Panc1 (cell line): ENCODE results near the gene EDN2. TPM values are rescaled to one million over a fixed set of nuclear protein-coding genes. Genes with fewer than 3 reads are reported as not detected.

Source experiments
- ATAC-seq: fragments of 200-7000 bp; cut with Tn5 transposase; 2 replicates; pipeline ENCODE4 v1.9.1; 2020; ENCODE audit warnings: mild to moderate bottlenecking, moderate library complexity
- BruUV-seq: library from RNA; stranded (reverse); fragments of 400-500 nt; replicated peaks from 2 replicates; lab custom pipeline; 2021; lab: Mats Ljungman, UMichigan
- CTCF ChIA-PET: fragments of 300-600 bp; sonication (Branson Sonifier 250); formaldehyde crosslinking; loops from one replicate; lab custom pipeline; 2022; ENCODE audit warnings: antibody characterized with exemption; lab: Charles Lee
- POLR2A ChIA-PET: fragments of 300-600 bp; sonication (Branson Sonifier 250); formaldehyde crosslinking; loops from one replicate; lab custom pipeline; 2022; ENCODE audit warnings: antibody characterized with exemption; lab: Charles Lee
- DNase-seq: peaks from one replicate; pipeline ENCODE4 v3.0.0-alpha.2; 2010; ENCODE audit warnings: low read depth, low spot score
- H3K27ac ChIP-seq: 2 replicates; pipeline ENCODE4 v1.5.1; 2011; ENCODE audit warnings: mild to moderate bottlenecking, low read length, inconsistent platforms
- H3K27me3 ChIP-seq: fragments of 200-500 bp; sonication (Bioruptor generic); 2 replicates; pipeline ENCODE4 v1.6.0; 2014; ENCODE audit warnings: low read length, inconsistent platforms; ENCODE audit not compliant: control insufficient read depth, insufficient read depth
- H3K36me3 ChIP-seq: fragments of 200-500 bp; sonication (Bioruptor generic); 2 replicates; pipeline ENCODE4 v1.5.1; 2014; ENCODE audit warnings: inconsistent platforms, mild to moderate bottlenecking, low read length, moderate library complexity; ENCODE audit not compliant: control insufficient read depth, insufficient read depth
- H3K4me1 ChIP-seq: 2 replicates; pipeline ENCODE4 v1.5.1; 2011; ENCODE audit warnings: inconsistent platforms, mild to moderate bottlenecking, low read length, moderate library complexity; ENCODE audit not compliant: control insufficient read depth, insufficient read depth
- H3K4me3 ChIP-seq, 2 experiments: 2 replicates each; pipeline ENCODE4 v1.5.1; 2011 to 2012; ENCODE audit warnings: low read depth in 2 of 2, low read length in 2 of 2, mild to moderate bottlenecking in 2 of 2, inconsistent platforms in 1 of 2, moderate library complexity in 1 of 2
- H3K9me3 ChIP-seq: fragments of 200-500 bp; sonication (Bioruptor generic); 2 replicates; pipeline ENCODE4 v1.5.1; 2014; ENCODE audit warnings: low read depth, mild to moderate bottlenecking, inconsistent platforms, low read length, moderate library complexity; ENCODE audit not compliant: control insufficient read depth, insufficient read depth
- CTCF ChIP-seq: fragments of 450-650 bp; IDR thresholded peaks from 2 replicates; pipeline ENCODE4 v1.5.1; 2017; ENCODE audit warnings: mild to moderate bottlenecking
- POLR2AphosphoS5 ChIP-seq: IDR thresholded peaks from 2 replicates; pipeline ENCODE4 v1.6.1; 2012; ENCODE audit warnings: mild to moderate bottlenecking, low read depth, low read length, moderate library complexity
- REST ChIP-seq, 2 experiments: IDR thresholded peaks; 2 replicates each; pipeline ENCODE4 v1.6.1; 2011 to 2012; ENCODE audit warnings: low read depth in 2 of 2, control low read depth in 1 of 2, low read length in 1 of 2, mild to moderate bottlenecking in 1 of 2, moderate library complexity in 1 of 2; ENCODE audit not compliant: insufficient read depth in 1 of 2
- SIN3A ChIP-seq: IDR thresholded peaks from 2 replicates; pipeline ENCODE4 v1.6.1; 2012; ENCODE audit warnings: low read depth, mild to moderate bottlenecking, low read length, moderate library complexity, borderline replicate concordance; ENCODE audit not compliant: insufficient read depth
- TCF7L2 ChIP-seq: IDR thresholded peaks from 2 replicates; pipeline ENCODE4 v1.6.1; 2011; ENCODE audit warnings: mild to moderate bottlenecking, low read depth, low read length, inconsistent platforms
- in situ Hi-C: cut with HindIII; loops from 2 replicates; pipeline ENCODE4 v1.10.0; 2016; ENCODE audit warnings: low sequenced_read_pairs, low pct_unique_long_range_greater_than_20kb
- intact Hi-C: fragments of 100-400 bp; cut with micrococcal nuclease; formaldehyde crosslinking; loops from one replicate; pipeline ENCODE4 v1.10.0; 2022; ENCODE audit not compliant: unreplicated experiment
- total RNA-seq: library from RNA; stranded (reverse); gene quantifications from one replicate; pipeline ENCODE4 v1.2.1, GENCODE V29; 2021; ENCODE audit not compliant: unreplicated experiment

EDN2 gene
- total RNA-seq, 1 experiment from 2014 or later, result not detected

- H3K36me3 ChIP-seq, result no peaks in the 10 kb centered on the region
- TF ChIP-seq TCF7L2 (no peak), POLR2AphosphoS5 (no peak), SIN3A (no peak), CTCF (no peak), REST (IDR thresholded peaks at IDR 0.05; ENCODE audit: insufficient read depth in 1 of 2, low read depth in 2 of 2, low read length in 1 of 2) (no peak)
- intact Hi-C loops (no loop called here), in situ Hi-C loops (no loop called here)
- H3K4me1 ChIP-seq, result peaks cover 2% of the 10 kb centered on the region; the same call in 1 of the 2 replicates
- H3K27me3 ChIP-seq, result no peaks in the 10 kb centered on the region
- ATAC-seq, result no peak
- POLR2A ChIA-PET, result interaction anchor here (0.7 kb wide), 1 partner anchor 398 kb away, joined by 3 read pairs; no protein-coding TSS in a partner anchor
- H3K27ac ChIP-seq, result no peak overlapping the region
- CTCF ChIA-PET, result no interaction called here
- no peaks in the 10 kb centered on the region for H3K9me3 ChIP-seq
- DNase-seq, result no peak
- H3K4me3 ChIP-seq, result no peak overlapping the region
- no TSS peak for BruUV-seq
Measured at GRCh38 chr1:41501581-41501980, 17.1 kb upstream of the EDN2 start.

GRCh38 chr1:41500781-41501518 is 16.5 kb upstream of the EDN2 start:
- in situ Hi-C loops, result no loop called here
- Histone ChIP-seq H3K4me3 (no peak overlapping the region), H3K36me3 (no peaks in the 10 kb centered on the region), H3K27ac (no peak overlapping the region), H3K27me3 (no peaks in the 10 kb centered on the region), H3K9me3 (no peaks in the 10 kb centered on the region), H3K4me1 (peaks cover 5% of the 10 kb centered on the region; the same call in 1 of the 2 replicates)
- CTCF ChIA-PET, result no interaction called here
- TF ChIP-seq SIN3A (no peak), TCF7L2 (no peak), POLR2AphosphoS5 (no peak), REST (IDR thresholded peaks at IDR 0.05; ENCODE audit: insufficient read depth in 1 of 2, low read depth in 2 of 2, low read length in 1 of 2) (no peak), CTCF (no peak)
- DNase-seq (no peak), ATAC-seq (no peak)
- intact Hi-C loops, result no loop called here
- POLR2A ChIA-PET, result interaction anchor here (0.7 kb wide), 1 partner anchor 397 kb away, joined by 3 read pairs; no protein-coding TSS in a partner anchor
- no TSS peak for BruUV-seq
